Measurements from ENCODE around the gene PRICKLE2.

The PRICKLE2 gene

GRCh38 chr3:64187065-64187959 lies 38.0 kb downstream of the PRICKLE2 start:
- peaks cover 29% of the 10 kb centered on the region for H3K4me1 ChIP-seq (ENCODE audit: insufficient read depth, low read length)
- H3K36me3 ChIP-seq (ENCODE audit: insufficient read depth, low read length), result no peaks in the 10 kb centered on the region
- no peaks in the 10 kb centered on the region for H3K27me3 ChIP-seq (ENCODE audit: insufficient read depth, low read length)
- H3K9me3 ChIP-seq (ENCODE audit: low read length), result no peaks in the 10 kb centered on the region
- no peak overlapping the region for H3K4me3 ChIP-seq (ENCODE audit: low read length)
- H2AFZ ChIP-seq (ENCODE audit: low read depth, low read length), result peak overlapping the region; percentile 42

- H3K27me3 ChIP-seq (ENCODE audit: insufficient read depth, low read length), result no peaks in the 10 kb centered on the region
- no peak overlapping the region for H2AFZ ChIP-seq (ENCODE audit: low read depth, low read length)
- H3K4me3 ChIP-seq (ENCODE audit: low read length), result no peak overlapping the region
- H3K9me3 ChIP-seq (ENCODE audit: low read length), result no peaks in the 10 kb centered on the region
- H3K4me1 ChIP-seq (ENCODE audit: insufficient read depth, low read length), result peaks cover 29% of the 10 kb centered on the region
- H3K36me3 ChIP-seq (ENCODE audit: insufficient read depth, low read length), result no peaks in the 10 kb centered on the region
Measured at GRCh38 chr3:64186667-64187064, 38.6 kb downstream of the PRICKLE2 start.

GRCh38 chr3:64185436-64185835 lies 39.8 kb downstream of the PRICKLE2 start:
- Histone ChIP-seq H2AFZ (ENCODE audit: low read depth, low read length) (no peak overlapping the region), H3K9me3 (ENCODE audit: low read length) (no peaks in the 10 kb centered on the region), H3K36me3 (ENCODE audit: insufficient read depth, low read length) (no peaks in the 10 kb centered on the region), H3K4me1 (ENCODE audit: insufficient read depth, low read length) (peaks cover 29% of the 10 kb centered on the region), H3K27me3 (ENCODE audit: insufficient read depth, low read length) (no peaks in the 10 kb centered on the region), H3K4me3 (ENCODE audit: low read length) (no peak overlapping the region)

GRCh38 chr3:64184621-64185020 lies 40.6 kb downstream of the PRICKLE2 start:
- no peaks in the 10 kb centered on the region for H3K36me3 ChIP-seq (ENCODE audit: insufficient read depth, low read length)
- H2AFZ ChIP-seq (ENCODE audit: low read depth, low read length), result no peak overlapping the region
- no peak overlapping the region for H3K4me3 ChIP-seq (ENCODE audit: low read length)
- H3K4me1 ChIP-seq (ENCODE audit: insufficient read depth, low read length), result peaks cover 29% of the 10 kb centered on the region
- no peaks in the 10 kb centered on the region for H3K27me3 ChIP-seq (ENCODE audit: insufficient read depth, low read length)
- H3K9me3 ChIP-seq (ENCODE audit: low read length), result no peaks in the 10 kb centered on the region

GRCh38 chr3:64179860-64180259 lies 45.4 kb downstream of the PRICKLE2 start:
- no peaks in the 10 kb centered on the region for H3K36me3 ChIP-seq (ENCODE audit: insufficient read depth, low read length)
- no peak overlapping the region for H3K4me3 ChIP-seq (ENCODE audit: low read length)
- H2AFZ ChIP-seq (ENCODE audit: low read depth, low read length), result no peak overlapping the region
- no peaks in the 10 kb centered on the region for H3K4me1 ChIP-seq (ENCODE audit: insufficient read depth, low read length)
- H3K9me3 ChIP-seq (ENCODE audit: low read length), result no peaks in the 10 kb centered on the region
- no peaks in the 10 kb centered on the region for H3K27me3 ChIP-seq (ENCODE audit: insufficient read depth, low read length)

GRCh38 chr3:64179249-64179648 lies 46.0 kb downstream of the PRICKLE2 start:
- no peaks in the 10 kb centered on the region for H3K27me3 ChIP-seq (ENCODE audit: insufficient read depth, low read length)
- no peak overlapping the region for H3K4me3 ChIP-seq (ENCODE audit: low read length)
- H3K36me3 ChIP-seq (ENCODE audit: insufficient read depth, low read length), result no peaks in the 10 kb centered on the region
- no peaks in the 10 kb centered on the region for H3K4me1 ChIP-seq (ENCODE audit: insufficient read depth, low read length)
- no peak overlapping the region for H2AFZ ChIP-seq (ENCODE audit: low read depth, low read length)
- no peaks in the 10 kb centered on the region for H3K9me3 ChIP-seq (ENCODE audit: low read length)

GRCh38 chr3:64178419-64178818 lies 46.8 kb downstream of the PRICKLE2 start:
- Histone ChIP-seq H2AFZ (ENCODE audit: low read depth, low read length) (no peak overlapping the region), H3K27me3 (ENCODE audit: insufficient read depth, low read length) (no peaks in the 10 kb centered on the region), H3K4me3 (ENCODE audit: low read length) (no peak overlapping the region), H3K36me3 (ENCODE audit: insufficient read depth, low read length) (no peaks in the 10 kb centered on the region), H3K4me1 (ENCODE audit: insufficient read depth, low read length) (no peaks in the 10 kb centered on the region), H3K9me3 (ENCODE audit: low read length) (no peaks in the 10 kb centered on the region)

GRCh38 chr3:64176461-64176996 lies 48.7 kb downstream of the PRICKLE2 start:
- H3K9me3 ChIP-seq (ENCODE audit: low read length), result no peaks in the 10 kb centered on the region
- H3K36me3 ChIP-seq (ENCODE audit: insufficient read depth, low read length), result no peaks in the 10 kb centered on the region
- H3K4me1 ChIP-seq (ENCODE audit: insufficient read depth, low read length), result no peaks in the 10 kb centered on the region
- no peaks in the 10 kb centered on the region for H3K27me3 ChIP-seq (ENCODE audit: insufficient read depth, low read length)
- H3K4me3 ChIP-seq (ENCODE audit: low read length), result no peak overlapping the region
- H2AFZ ChIP-seq (ENCODE audit: low read depth, low read length), result no peak overlapping the region

GRCh38 chr3:64174328-64174727 lies 50.9 kb downstream of the PRICKLE2 start:
- no peak overlapping the region for H2AFZ ChIP-seq (ENCODE audit: low read depth, low read length)
- H3K36me3 ChIP-seq (ENCODE audit: insufficient read depth, low read length), result no peaks in the 10 kb centered on the region
- no peaks in the 10 kb centered on the region for H3K27me3 ChIP-seq (ENCODE audit: insufficient read depth, low read length)

GRCh38 chr3:64173563-64173962 lies 51.7 kb downstream of the PRICKLE2 start:
- no peaks in the 10 kb centered on the region for H3K36me3 ChIP-seq (ENCODE audit: insufficient read depth, low read length)
- no peaks in the 10 kb centered on the region for H3K4me1 ChIP-seq (ENCODE audit: insufficient read depth, low read length)
- H3K27me3 ChIP-seq (ENCODE audit: insufficient read depth, low read length), result no peaks in the 10 kb centered on the region
- H3K9me3 ChIP-seq (ENCODE audit: low read length), result no peaks in the 10 kb centered on the region
- no peak overlapping the region for H2AFZ ChIP-seq (ENCODE audit: low read depth, low read length)
- no peak overlapping the region for H3K4me3 ChIP-seq (ENCODE audit: low read length)

More at GRCh38 chr3:64174328-64174727, 50.9 kb downstream of the PRICKLE2 start:
- Histone ChIP-seq H3K9me3 (ENCODE audit: low read length) (no peaks in the 10 kb centered on the region), H3K4me1 (ENCODE audit: insufficient read depth, low read length) (no peaks in the 10 kb centered on the region), H3K4me3 (ENCODE audit: low read length) (no peak overlapping the region)

GRCh38 chr3:64170270-64170669 lies 55.0 kb downstream of the PRICKLE2 start:
- Histone ChIP-seq H3K4me3 (ENCODE audit: low read length) (no peak overlapping the region), H3K36me3 (ENCODE audit: insufficient read depth, low read length) (no peaks in the 10 kb centered on the region), H2AFZ (ENCODE audit: low read depth, low read length) (no peak overlapping the region), H3K4me1 (ENCODE audit: insufficient read depth, low read length) (no peaks in the 10 kb centered on the region), H3K9me3 (ENCODE audit: low read length) (no peaks in the 10 kb centered on the region), H3K27me3 (ENCODE audit: insufficient read depth, low read length) (no peaks in the 10 kb centered on the region)

- Histone ChIP-seq H3K4me3 (ENCODE audit: low read length) (no peak overlapping the region), H3K9me3 (ENCODE audit: low read length) (no peaks in the 10 kb centered on the region), H3K4me1 (ENCODE audit: insufficient read depth, low read length) (no peaks in the 10 kb centered on the region), H3K36me3 (ENCODE audit: insufficient read depth, low read length) (no peaks in the 10 kb centered on the region), H3K27me3 (ENCODE audit: insufficient read depth, low read length) (no peaks in the 10 kb centered on the region), H2AFZ (ENCODE audit: low read depth, low read length) (no peak overlapping the region)
Measured at GRCh38 chr3:64167868-64168267, 57.4 kb downstream of the PRICKLE2 start.

- Histone ChIP-seq H3K4me1 (ENCODE audit: insufficient read depth, low read length) (no peaks in the 10 kb centered on the region), H3K9me3 (ENCODE audit: low read length) (no peaks in the 10 kb centered on the region), H3K36me3 (ENCODE audit: insufficient read depth, low read length) (no peaks in the 10 kb centered on the region), H3K4me3 (ENCODE audit: low read length) (no peak overlapping the region), H3K27me3 (ENCODE audit: insufficient read depth, low read length) (no peaks in the 10 kb centered on the region), H2AFZ (ENCODE audit: low read depth, low read length) (no peak overlapping the region)
Measured at GRCh38 chr3:64167351-64167750, 57.9 kb downstream of the PRICKLE2 start.
